OCI-LY1 (cell line): ENCODE data around the gene FAM124A.

Experiments used
- CTCF ChIP-seq: fragments of 200-600 bp; sonication (generic), shearing (Covaris generic); IDR thresholded peaks from 2 replicates; pipeline ENCODE4 v1.5.1; 2017; ENCODE audit warnings: mild to moderate bottlenecking, antibody characterized with exemption, low read length, moderate library complexity, mixed read lengths
- EZH2 ChIP-seq: fragments of 200-600 bp; sonication (generic), shearing (Covaris generic); IDR thresholded peaks from 2 replicates; pipeline ENCODE4 v1.8.0; 2017; ENCODE audit warnings: borderline replicate concordance, mixed run types, mild to moderate bottlenecking, antibody characterized with exemption, low read length, moderate library complexity, mixed read lengths

GRCh38 chr13:51243227-51243626 lies 21.0 kb downstream of the FAM124A start:
- no peak for TF ChIP-seq CTCF
- no peak for TF ChIP-seq EZH2
